Mononuclear cell (primary cell): ENCODE data around the gene HMCN2. TPM values are rescaled to one million over a fixed set of nuclear protein-coding genes. Genes with fewer than 3 reads are reported as not detected.

Experiments used
- H3K27me3 ChIP-seq: 2 replicates; pipeline ENCODE4 v1.6.0; 2011; ENCODE audit warnings: low read length, control low read depth; ENCODE audit not compliant: insufficient read depth
- H3K4me1 ChIP-seq: 2 replicates; pipeline ENCODE4 v1.5.1; 2011; ENCODE audit warnings: mild to moderate bottlenecking, low read length, control low read depth; ENCODE audit not compliant: insufficient read depth
- H3K4me3 ChIP-seq: 2 replicates; pipeline ENCODE4 v1.5.1; 2011; ENCODE audit warnings: mild to moderate bottlenecking, low read length, moderate library complexity
- H3K9me3 ChIP-seq: 2 replicates; pipeline ENCODE4 v1.5.1; 2011; ENCODE audit warnings: low read depth, mild to moderate bottlenecking, control low read depth, low read length
- total RNA-seq: library from RNA; depleted of rRNA; stranded (reverse); fragments of >200 nt; gene quantifications from one replicate; pipeline ENCODE4 v1.2.3, GENCODE V29; 2012

The HMCN2 gene
- total RNA-seq, 1 donor, result not detected

DNA sequence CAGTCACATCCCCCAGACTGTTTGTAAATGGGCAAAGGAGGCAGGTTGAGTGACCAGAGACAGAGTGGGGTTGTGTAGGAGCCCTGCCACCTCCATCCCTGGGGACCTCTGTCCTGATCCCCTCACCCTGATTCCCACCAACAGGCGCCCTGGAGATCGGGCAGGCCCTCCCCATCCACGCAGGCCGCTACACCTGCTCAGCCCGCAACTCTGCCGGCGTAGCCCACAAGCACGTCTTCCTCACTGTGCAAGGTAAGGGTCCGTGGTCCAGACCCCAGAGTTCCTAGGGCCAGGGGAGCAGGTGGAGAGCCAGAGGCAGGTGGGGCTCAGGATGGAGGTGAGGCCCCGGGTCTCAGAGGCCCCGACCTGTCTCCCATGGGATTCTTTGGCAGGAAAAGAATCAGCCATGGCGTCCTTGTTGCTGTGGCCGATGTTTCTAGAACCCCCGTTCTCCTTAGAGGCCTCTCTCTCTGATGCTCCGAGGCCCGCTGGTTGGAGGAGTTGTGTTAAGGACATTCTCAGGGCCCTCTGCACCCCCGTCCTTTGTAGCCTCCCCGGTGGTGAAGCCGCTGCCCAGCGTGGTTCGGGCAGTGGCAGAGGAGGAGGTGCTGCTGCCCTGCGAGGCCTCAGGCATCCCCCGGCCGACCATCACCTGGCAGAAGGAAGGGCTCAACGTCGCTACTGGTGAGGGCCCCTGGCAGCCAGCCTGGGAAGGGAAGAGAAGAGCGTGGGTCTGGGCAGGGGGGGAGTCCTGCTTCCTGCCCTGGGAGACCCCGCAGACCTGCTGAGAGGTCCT is 137.3 kb downstream of the HMCN2 start:
- Histone ChIP-seq H3K9me3 (no peaks in the 10 kb centered on the region), H3K4me3 (no peak overlapping the region), H3K4me1 (no peaks in the 10 kb centered on the region), H3K27me3 (no peaks in the 10 kb centered on the region)

- Histone ChIP-seq H3K4me3 (no peak overlapping the region), H3K9me3 (no peaks in the 10 kb centered on the region), H3K4me1 (no peaks in the 10 kb centered on the region), H3K27me3 (no peaks in the 10 kb centered on the region)
These were observed 140.2 kb downstream of the HMCN2 start for GRCh38 chr9:130405657-130406257.

DNA sequence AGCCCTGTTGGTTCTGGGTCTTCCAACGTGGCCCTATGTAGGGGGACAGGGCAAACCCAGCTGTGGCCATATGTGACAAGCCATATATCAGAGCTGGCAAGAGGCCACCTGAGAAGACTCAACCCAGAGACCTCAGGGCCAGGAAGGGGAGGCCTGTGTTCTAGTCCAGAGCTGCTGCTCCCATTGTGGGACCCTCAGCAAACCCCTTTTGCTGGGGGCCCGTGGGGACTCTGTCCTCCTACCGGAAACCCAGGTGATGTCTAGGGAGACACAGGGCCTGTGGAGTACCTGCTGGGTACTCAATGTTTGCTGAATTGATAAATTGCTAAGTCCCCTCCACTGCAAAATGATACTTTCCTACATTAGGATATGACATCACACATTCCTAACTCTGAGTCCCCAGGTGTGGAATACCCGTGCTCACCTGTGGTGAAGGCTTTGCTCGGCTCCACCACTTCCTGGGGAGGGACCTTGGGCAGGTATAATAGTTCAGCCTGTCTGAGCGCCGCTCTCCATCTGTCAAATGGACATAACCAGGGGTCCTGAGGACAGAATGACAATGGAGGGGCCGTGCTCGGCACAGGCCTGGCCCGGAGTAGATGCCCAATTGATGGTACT is 140.8 kb downstream of the HMCN2 start:
- H3K27me3 ChIP-seq, result no peaks in the 10 kb centered on the region
- no peaks in the 10 kb centered on the region for H3K4me1 ChIP-seq
- no peak overlapping the region for H3K4me3 ChIP-seq
- H3K9me3 ChIP-seq, result no peaks in the 10 kb centered on the region

DNA sequence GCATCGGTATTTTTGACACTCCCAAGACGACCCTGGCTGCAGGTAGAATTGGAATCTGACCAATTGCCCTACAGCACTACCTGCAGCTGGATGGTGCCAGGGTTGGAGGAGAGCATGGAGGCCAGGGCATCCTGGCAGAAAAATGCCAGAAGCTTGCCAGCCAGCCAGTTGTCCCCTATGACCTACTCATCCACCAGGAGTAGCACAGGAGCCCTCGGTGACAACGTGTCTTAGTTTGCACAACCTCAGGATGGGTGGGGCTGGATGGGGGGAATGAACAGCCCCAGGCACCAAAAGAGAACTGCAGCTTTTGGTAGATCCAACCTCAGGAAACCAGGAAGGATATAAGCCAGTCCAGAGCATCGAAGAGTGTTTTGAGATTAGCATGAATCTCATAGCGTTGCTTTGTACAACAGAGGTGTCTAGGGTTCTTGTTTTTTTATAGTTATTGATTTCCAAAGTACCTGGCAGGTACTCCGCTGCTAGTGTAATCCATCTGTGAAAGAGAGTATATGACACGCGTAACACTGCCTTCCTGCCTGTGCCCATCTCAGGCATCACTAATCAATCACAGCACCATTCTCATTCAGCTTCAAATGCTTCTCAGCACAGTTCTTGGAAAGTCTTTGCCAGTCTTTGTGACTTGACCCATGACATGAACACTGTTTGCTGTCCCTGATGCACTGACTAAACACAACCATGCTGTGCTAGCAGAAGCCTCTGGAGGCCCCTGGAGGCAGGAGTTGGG is 142.5 kb downstream of the HMCN2 start:
- Histone ChIP-seq H3K27me3 (no peaks in the 10 kb centered on the region), H3K4me3 (no peak overlapping the region), H3K9me3 (no peaks in the 10 kb centered on the region), H3K4me1 (no peaks in the 10 kb centered on the region)

DNA sequence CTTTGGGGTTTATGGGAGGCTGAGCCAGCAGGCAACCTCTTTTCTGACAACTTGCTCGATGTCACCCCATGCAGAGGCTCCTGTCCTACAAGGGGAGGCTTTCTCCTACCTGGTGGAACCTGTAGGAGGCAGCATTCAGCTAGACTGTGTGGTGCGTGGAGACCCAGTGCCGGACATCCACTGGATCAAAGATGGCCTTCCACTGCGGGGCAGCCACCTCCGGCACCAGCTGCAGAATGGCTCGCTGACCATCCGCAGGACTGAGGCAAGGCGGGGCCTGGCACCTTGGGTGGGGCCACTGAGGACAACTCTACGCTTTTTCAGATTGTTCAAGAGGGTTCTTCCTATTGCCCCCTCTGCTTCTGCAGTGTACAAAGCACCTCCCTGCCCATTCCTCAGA is 143.1 kb downstream of the HMCN2 start:
- Histone ChIP-seq H3K9me3 (no peaks in the 10 kb centered on the region), H3K27me3 (no peaks in the 10 kb centered on the region), H3K4me3 (no peak overlapping the region), H3K4me1 (no peaks in the 10 kb centered on the region)

GRCh38 chr9:130409246-130409645 is 143.7 kb downstream of the HMCN2 start:
- no peak overlapping the region for H3K4me3 ChIP-seq
- H3K9me3 ChIP-seq, result no peaks in the 10 kb centered on the region
- no peaks in the 10 kb centered on the region for H3K27me3 ChIP-seq
- H3K4me1 ChIP-seq, result no peaks in the 10 kb centered on the region

DNA sequence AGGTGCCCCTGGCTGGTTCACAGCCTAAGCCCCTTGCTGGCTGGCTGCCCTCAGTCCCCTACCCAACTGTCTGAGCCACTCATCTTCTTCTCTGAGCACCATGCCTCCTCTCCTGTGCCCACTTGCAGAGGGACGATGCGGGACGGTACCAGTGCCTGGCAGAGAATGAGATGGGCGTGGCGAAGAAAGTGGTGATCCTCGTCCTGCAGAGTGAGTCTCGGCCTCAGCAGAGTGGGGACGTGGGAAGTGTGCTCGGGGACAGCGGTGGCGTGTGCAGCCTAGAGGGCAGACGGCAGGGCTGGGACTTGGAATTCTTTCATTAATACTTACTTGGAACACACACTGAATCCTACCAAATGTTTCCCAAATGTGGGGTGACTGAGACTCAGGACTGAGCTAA is 144.9 kb downstream of the HMCN2 start:
- no peaks in the 10 kb centered on the region for H3K27me3 ChIP-seq
- no peak overlapping the region for H3K4me3 ChIP-seq
- no peaks in the 10 kb centered on the region for H3K9me3 ChIP-seq
- H3K4me1 ChIP-seq, result no peaks in the 10 kb centered on the region

DNA sequence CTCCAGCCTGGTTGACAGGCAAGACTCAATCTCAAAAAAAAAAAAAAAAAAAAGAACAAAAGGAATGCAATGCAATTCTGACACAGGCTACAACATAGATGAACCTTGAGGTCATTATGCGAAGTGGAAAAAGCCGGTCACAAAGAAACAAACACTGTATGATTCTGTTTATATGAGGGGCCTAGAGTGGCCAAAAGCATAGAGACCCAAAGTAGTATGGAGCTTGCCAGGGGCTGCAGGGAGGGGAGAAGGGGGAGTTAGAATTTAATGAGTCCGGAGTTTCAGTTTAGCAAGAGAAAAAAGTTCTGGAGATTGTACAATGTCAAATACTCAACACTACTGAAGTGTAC is 146.0 kb downstream of the HMCN2 start:
- H3K9me3 ChIP-seq, result no peaks in the 10 kb centered on the region
- no peak overlapping the region for H3K4me3 ChIP-seq
- H3K4me1 ChIP-seq, result no peaks in the 10 kb centered on the region
- no peaks in the 10 kb centered on the region for H3K27me3 ChIP-seq

DNA sequence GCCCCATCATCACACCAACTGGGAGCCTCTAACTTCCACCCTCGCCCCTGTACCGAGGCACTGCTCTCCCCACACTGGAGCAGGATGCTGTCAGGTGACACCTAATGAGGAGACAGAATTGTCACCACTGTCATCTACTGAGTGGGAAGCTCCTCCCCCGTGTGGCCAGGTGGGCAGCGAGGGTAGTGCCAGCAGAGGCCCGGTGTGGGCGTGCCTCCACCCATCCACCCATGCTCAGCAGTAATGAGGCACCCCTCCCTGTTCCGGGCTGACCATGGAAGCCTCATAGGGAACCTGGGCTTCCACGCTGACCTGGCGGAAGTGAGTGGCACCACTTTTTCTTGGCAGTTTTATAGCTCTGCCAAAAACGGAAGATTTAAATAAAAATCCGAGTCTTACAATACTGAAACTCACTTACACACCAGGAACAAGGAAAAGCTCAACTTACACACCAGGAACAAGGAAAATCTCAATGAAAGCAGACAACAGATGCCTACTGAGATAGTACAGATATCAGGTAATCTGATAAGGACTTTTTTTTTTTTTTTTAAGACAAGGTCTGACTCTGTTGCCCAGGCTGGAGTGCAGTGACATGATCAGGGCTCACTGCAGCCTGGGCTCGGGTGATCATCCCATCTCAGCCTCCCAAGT is 148.6 kb downstream of the HMCN2 start:
- Histone ChIP-seq H3K4me3 (no peak overlapping the region), H3K4me1 (no peaks in the 10 kb centered on the region), H3K9me3 (no peaks in the 10 kb centered on the region), H3K27me3 (no peaks in the 10 kb centered on the region)

GRCh38 chr9:130414910-130415746 is 149.6 kb downstream of the HMCN2 start:
- Histone ChIP-seq H3K4me1 (no peaks in the 10 kb centered on the region), H3K27me3 (no peaks in the 10 kb centered on the region), H3K4me3 (no peak overlapping the region), H3K9me3 (no peaks in the 10 kb centered on the region)

GRCh38 chr9:130417602-130418001 is 152.0 kb downstream of the HMCN2 start:
- Histone ChIP-seq H3K4me1 (no peaks in the 10 kb centered on the region), H3K4me3 (no peak overlapping the region), H3K9me3 (no peaks in the 10 kb centered on the region), H3K27me3 (no peaks in the 10 kb centered on the region)

DNA sequence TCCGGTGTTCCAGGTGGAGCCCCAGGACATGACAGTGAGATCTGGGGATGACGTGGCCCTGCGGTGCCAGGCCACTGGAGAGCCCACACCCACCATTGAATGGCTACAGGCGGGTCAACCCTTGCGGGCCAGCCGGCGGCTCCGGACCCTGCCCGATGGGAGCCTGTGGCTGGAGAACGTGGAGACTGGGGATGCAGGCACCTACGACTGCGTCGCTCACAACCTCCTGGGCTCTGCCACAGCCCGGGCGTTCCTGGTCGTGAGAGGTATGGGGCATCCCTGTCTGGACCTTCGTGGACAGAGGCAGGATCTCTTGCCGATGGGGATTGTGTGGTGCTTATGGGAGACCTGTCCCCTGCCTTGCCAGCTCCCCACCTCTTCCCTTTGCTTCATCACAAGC is 153.2 kb downstream of the HMCN2 start:
- Histone ChIP-seq H3K4me1 (no peaks in the 10 kb centered on the region), H3K9me3 (no peaks in the 10 kb centered on the region), H3K4me3 (no peak overlapping the region), H3K27me3 (no peaks in the 10 kb centered on the region)

DNA sequence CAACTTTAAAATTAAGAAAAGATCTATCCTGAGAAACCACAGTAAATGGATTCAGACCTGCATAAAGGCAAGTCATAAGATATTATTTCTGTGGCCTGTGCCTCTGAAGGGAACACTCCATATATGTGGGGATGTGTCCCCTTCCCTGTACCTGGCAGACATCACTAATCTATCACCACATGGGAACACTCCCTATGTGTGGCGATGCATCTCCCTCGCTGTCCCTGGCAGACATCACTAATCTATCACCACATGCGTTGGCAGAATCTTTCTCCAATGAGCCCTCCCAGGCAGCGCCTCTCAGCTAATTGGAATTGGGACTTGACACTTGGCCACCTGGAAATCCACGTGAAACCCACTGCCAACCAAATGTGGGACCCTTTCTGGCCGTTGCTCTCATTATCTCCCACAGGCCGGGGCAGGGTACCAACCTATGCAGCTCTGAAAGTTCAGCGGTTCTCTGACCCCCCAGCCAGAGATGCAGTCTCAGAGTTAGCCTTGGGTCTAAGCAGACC is 154.0 kb downstream of the HMCN2 start:
- Histone ChIP-seq H3K27me3 (no peaks in the 10 kb centered on the region), H3K4me3 (no peak overlapping the region), H3K9me3 (no peaks in the 10 kb centered on the region), H3K4me1 (no peaks in the 10 kb centered on the region)

GRCh38 chr9:130421154-130421801 is 155.7 kb downstream of the HMCN2 start:
- H3K4me1 ChIP-seq, result no peaks in the 10 kb centered on the region
- H3K4me3 ChIP-seq, result no peak overlapping the region
- no peaks in the 10 kb centered on the region for H3K27me3 ChIP-seq
- no peaks in the 10 kb centered on the region for H3K9me3 ChIP-seq
